SK-N-SH (cell line): ENCODE results near the gene MSTO1. TPM values are rescaled to one million over a fixed set of nuclear protein-coding genes. Genes with fewer than 3 reads are reported as not detected.

Experiments used
- CTCF ChIA-PET: fragments of 300-600, 350-600 bp; formaldehyde crosslinking; extraction: SDS; loops from one replicate; lab custom pipeline; 2021; lab: Yijun Ruan, JAX
- POLR2A ChIA-PET: fragments of 350-600 bp; sonication (Branson Sonifier 250); formaldehyde crosslinking; extraction: SDS; loops from one replicate; lab custom pipeline; 2020; ENCODE audit warnings: antibody characterized with exemption, inconsistent platforms; lab: Yijun Ruan, JAX
- DNase-seq: peaks from one replicate; pipeline ENCODE4 v3.0.0; 2012
- H2AFZ ChIP-seq: fragments of 200-600 bp; sonication (generic); 2 replicates; pipeline ENCODE4 v1.8.1; 2016; ENCODE audit warnings: antibody characterized with exemption, mild to moderate bottlenecking, low read depth
- H3F3A ChIP-seq: fragments of 200-600 bp; sonication (generic); replicated peaks from 2 replicates; pipeline ENCODE3; 2016; ENCODE audit warnings: antibody characterized with exemption, mild to moderate bottlenecking; ENCODE audit not compliant: insufficient read depth
- H3K27ac ChIP-seq, 2 experiments: fragments of 200-500 bp in 1 of 2; fragments of 200-600 bp in 1 of 2; sonication (Bioruptor generic) in 1 of 2; sonication (generic), shearing (Covaris generic) in 1 of 2; 2 replicates each; pipeline versions ENCODE4 v1.5.1 to v1.6.1; 2014 to 2016; ENCODE audit warnings: low read depth in 2 of 2, inconsistent platforms in 1 of 2, low read length in 1 of 2, mild to moderate bottlenecking in 1 of 2, mixed read lengths in 1 of 2
- H3K27me3 ChIP-seq: fragments of 200-600 bp; sonication (generic), shearing (Covaris generic); 2 replicates; pipeline ENCODE4 v1.6.1; 2016; ENCODE audit warnings: mixed run types; ENCODE audit not compliant: insufficient read depth
- H3K36me3 ChIP-seq, 2 experiments: fragments of 200-500 bp in 1 of 2; fragments of 200-600 bp in 1 of 2; sonication (Bioruptor generic) in 1 of 2; sonication (generic) in 1 of 2; replicated peaks in 1 of 2; 2 replicates each; pipeline versions ENCODE3 to v1.5.1; 2014 to 2016; ENCODE audit warnings: low read length in 1 of 2, mild to moderate bottlenecking in 1 of 2; ENCODE audit not compliant: insufficient read depth in 2 of 2, control insufficient read depth in 1 of 2
- H3K4me1 ChIP-seq, 2 experiments: fragments of 200-500 bp in 1 of 2; fragments of 200-600 bp in 1 of 2; sonication (Bioruptor generic) in 1 of 2; sonication (generic), shearing (Covaris generic) in 1 of 2; 2 replicates each; pipeline versions ENCODE4 v1.5.1 to v1.6.1; 2014 to 2016; ENCODE audit warnings: low read depth in 1 of 2, low read length in 1 of 2, mixed run types in 1 of 2; ENCODE audit not compliant: insufficient read depth in 2 of 2, control insufficient read depth in 1 of 2
- H3K4me2 ChIP-seq: fragments of 200-600 bp; sonication (generic), shearing (Covaris generic); 2 replicates; pipeline ENCODE4 v1.6.1; 2017; ENCODE audit warnings: mixed run types
- H3K4me3 ChIP-seq, 2 experiments: fragments of 200-500 bp in 1 of 2; fragments of 200-600 bp in 1 of 2; sonication (Bioruptor generic) in 1 of 2; sonication (generic), shearing (Covaris generic) in 1 of 2; 2 replicates each; pipeline versions ENCODE4 v1.5.1 to v1.8.1; 2014 to 2016; ENCODE audit warnings: low read depth in 2 of 2, inconsistent platforms in 1 of 2, low read length in 1 of 2, mild to moderate bottlenecking in 1 of 2, mixed read lengths in 1 of 2, moderate library complexity in 1 of 2
- H3K79me2 ChIP-seq: fragments of 200-600 bp; sonication (generic); 2 replicates; pipeline ENCODE4 v1.8.1; 2017; ENCODE audit warnings: mild to moderate bottlenecking; ENCODE audit not compliant: insufficient read depth
- H3K9ac ChIP-seq: fragments of 200-600 bp; sonication (generic); 2 replicates; pipeline ENCODE4 v1.6.1; 2017; ENCODE audit warnings: mixed run types
- H3K9me2 ChIP-seq: fragments of 200-600 bp; sonication (generic); 2 replicates; pipeline ENCODE4 v1.6.1; 2017; ENCODE audit warnings: mixed run types
- H3K9me3 ChIP-seq: fragments of 200-600 bp; sonication (generic); 2 replicates; pipeline ENCODE4 v1.6.1; 2017; ENCODE audit warnings: mixed run types, mild to moderate bottlenecking, moderate library complexity
- H4K20me1 ChIP-seq: fragments of 200-600 bp; sonication (generic); 2 replicates; pipeline ENCODE4 v1.6.1; 2017; ENCODE audit warnings: mild to moderate bottlenecking, mixed run types; ENCODE audit not compliant: insufficient read depth
- EP300 ChIP-seq, 2 experiments: IDR thresholded peaks; 2 replicates each; pipeline versions ENCODE4 v1.4.0 to v1.6.1; 2012; ENCODE audit warnings: borderline replicate concordance in 1 of 2, low read depth in 1 of 2, low read length in 1 of 2
- EZH2phosphoT487 ChIP-seq: fragments of 200-600 bp; sonication (generic); IDR thresholded peaks from 2 replicates; pipeline ENCODE4 v1.6.1; 2017; ENCODE audit warnings: low read depth, mixed run types, mild to moderate bottlenecking, antibody characterized with exemption, moderate library complexity, borderline replicate concordance
- FOSL2 ChIP-seq: IDR thresholded peaks from 2 replicates; pipeline ENCODE4 v1.4.0; 2012; ENCODE audit warnings: low read depth, mild to moderate bottlenecking, moderate library complexity, borderline replicate concordance
- FOXM1 ChIP-seq: IDR thresholded peaks from 2 replicates; pipeline ENCODE4 v1.4.0; 2012; ENCODE audit warnings: low read depth, mild to moderate bottlenecking
- GABPA ChIP-seq: IDR thresholded peaks from 2 replicates; pipeline ENCODE4 v1.4.0; 2012; ENCODE audit warnings: low read depth, mild to moderate bottlenecking
- GATA2 ChIP-seq: sonication (generic); formaldehyde crosslinking; IDR thresholded peaks from 2 replicates; pipeline ENCODE4 v1.5.0; 2020; ENCODE audit warnings: mild to moderate bottlenecking, missing genetic modification reagents
- MAX ChIP-seq: IDR thresholded peaks from 2 replicates; pipeline ENCODE4 v1.4.0; 2012; ENCODE audit warnings: low read depth
- NFIC ChIP-seq: IDR thresholded peaks from 2 replicates; pipeline ENCODE4 v1.4.0; 2012; ENCODE audit warnings: borderline replicate concordance
- NRF1 ChIP-seq: IDR thresholded peaks from 2 replicates; pipeline ENCODE4 v1.6.1; 2012; ENCODE audit warnings: low read depth, mild to moderate bottlenecking, low read length
- RAD21 ChIP-seq: IDR thresholded peaks from 2 replicates; pipeline ENCODE4 v1.6.1; 2012; ENCODE audit warnings: mild to moderate bottlenecking, low read length
- RCOR1 ChIP-seq: fragments of 150-350 bp; IDR thresholded peaks from 2 replicates; pipeline ENCODE4 v1.6.1; 2017; ENCODE audit warnings: antibody characterized with exemption, low read length
- SIN3A ChIP-seq: IDR thresholded peaks from 2 replicates; pipeline ENCODE4 v1.6.1; 2012; ENCODE audit warnings: low read depth, mild to moderate bottlenecking, low read length, moderate library complexity, borderline replicate concordance
- SMC3 ChIP-seq: IDR thresholded peaks from 2 replicates; pipeline ENCODE4 v1.6.1; 2012; ENCODE audit warnings: low read depth, low read length, improper control_type of control experiment
- TAF1 ChIP-seq: IDR thresholded peaks from 2 replicates; pipeline ENCODE4 v1.6.1; 2012; ENCODE audit warnings: low read depth, mild to moderate bottlenecking, low read length, moderate library complexity, borderline replicate concordance
- TCF12 ChIP-seq: IDR thresholded peaks from 2 replicates; pipeline ENCODE4 v1.4.0; 2012
- TEAD4 ChIP-seq: IDR thresholded peaks from 2 replicates; pipeline ENCODE4 v1.4.0; 2012; ENCODE audit warnings: mild to moderate bottlenecking, borderline replicate concordance; ENCODE audit not compliant: insufficient read depth
- YY1 ChIP-seq: IDR thresholded peaks from 2 replicates; pipeline ENCODE4 v1.4.0; 2012; ENCODE audit warnings: low read depth, mild to moderate bottlenecking
- WGBS: methylation state at CpG from one replicate; pipeline ENCODE4 v1.1.6; 2017; ENCODE audit warnings: low lambda C conversion rate; 5-methylcytosine and 5-hydroxymethylcytosine counted together
- polyA plus RNA-seq, 3 experiments: library from polyadenylated mRNA; depleted of rRNA; stranded (reverse); fragments of >200 nt; gene quantifications; 2 replicates each; pipeline ENCODE4 v1.2.3, GENCODE V29; 2012
- TF ChIP-seq, protein P1 (sequence below): IDR thresholded peaks from 2 replicates; pipeline ENCODE4; 2012
- TF ChIP-seq, protein P2 (sequence below): fragments of 150-350 bp; IDR thresholded peaks from 2 replicates; pipeline ENCODE4 v1.6.1; 2017; ENCODE audit warnings: antibody characterized with exemption, low read length, low read depth, borderline replicate concordance
- TF ChIP-seq, protein P3 (sequence below): fragments of 200-600 bp; sonication (generic); IDR thresholded peaks from 2 replicates; pipeline ENCODE4 v1.6.1; 2017; ENCODE audit warnings: antibody characterized with exemption, mild to moderate bottlenecking, moderate library complexity

Gene MSTO1
- polyA plus RNA-seq, 1 of the 3 experiments (the other 2 are of a cell fraction), result 22.4 TPM

GRCh38 chr1:155591770-155592169 lies 18.2 kb upstream of the MSTO1 start:
- H3K27me3 ChIP-seq, result no peaks in the 10 kb centered on the region
- H3K4me3 ChIP-seq, result no peak overlapping the region; a peak in 1 of 4 replicates
- CTCF ChIA-PET, result interaction anchor here (0.9 to 2.6 kb wide), 6 partner anchors 9 to 385 kb away, joined by 3 to 13 read pairs (median 4); partner anchors contain the start of gene THBS3
- WGBS, result 56% methylated on average over 6 of the region's 6 CpGs
- TF ChIP-seq NFIC (no peak), GABPA (no peak), MAX (no peak), RCOR1 (no peak), YY1 (no peak), TAF1 (no peak), TEAD4 (no peak), NRF1 (no peak), SMC3 (peak; percentile 43; the same call in 1 of the 2 replicates), GATA2 (CRISPR knock-in tag) (no peak), TCF12 (no peak), SIN3A (no peak), EZH2phosphoT487 (no peak), FOSL2 (no peak), EP300 (IDR thresholded peaks at IDR 0.05; ENCODE audit: borderline replicate concordance in 1 of 2, low read depth in 1 of 2, low read length in 1 of 2) (no peak), RAD21 (peak; percentile 73), FOXM1 (no peak)
- TF ChIP-seq, protein P1, sequence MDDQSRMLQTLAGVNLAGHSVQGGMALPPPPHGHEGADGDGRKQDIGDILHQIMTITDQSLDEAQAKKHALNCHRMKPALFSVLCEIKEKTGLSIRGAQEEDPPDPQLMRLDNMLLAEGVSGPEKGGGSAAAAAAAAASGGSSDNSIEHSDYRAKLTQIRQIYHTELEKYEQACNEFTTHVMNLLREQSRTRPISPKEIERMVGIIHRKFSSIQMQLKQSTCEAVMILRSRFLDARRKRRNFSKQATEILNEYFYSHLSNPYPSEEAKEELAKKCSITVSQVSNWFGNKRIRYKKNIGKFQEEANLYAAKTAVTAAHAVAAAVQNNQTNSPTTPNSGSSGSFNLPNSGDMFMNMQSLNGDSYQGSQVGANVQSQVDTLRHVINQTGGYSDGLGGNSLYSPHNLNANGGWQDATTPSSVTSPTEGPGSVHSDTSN, result no peak
- TF ChIP-seq, protein P2, sequence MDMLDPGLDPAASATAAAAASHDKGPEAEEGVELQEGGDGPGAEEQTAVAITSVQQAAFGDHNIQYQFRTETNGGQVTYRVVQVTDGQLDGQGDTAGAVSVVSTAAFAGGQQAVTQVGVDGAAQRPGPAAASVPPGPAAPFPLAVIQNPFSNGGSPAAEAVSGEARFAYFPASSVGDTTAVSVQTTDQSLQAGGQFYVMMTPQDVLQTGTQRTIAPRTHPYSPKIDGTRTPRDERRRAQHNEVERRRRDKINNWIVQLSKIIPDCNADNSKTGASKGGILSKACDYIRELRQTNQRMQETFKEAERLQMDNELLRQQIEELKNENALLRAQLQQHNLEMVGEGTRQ, result no peak
- TF ChIP-seq, protein P3, sequence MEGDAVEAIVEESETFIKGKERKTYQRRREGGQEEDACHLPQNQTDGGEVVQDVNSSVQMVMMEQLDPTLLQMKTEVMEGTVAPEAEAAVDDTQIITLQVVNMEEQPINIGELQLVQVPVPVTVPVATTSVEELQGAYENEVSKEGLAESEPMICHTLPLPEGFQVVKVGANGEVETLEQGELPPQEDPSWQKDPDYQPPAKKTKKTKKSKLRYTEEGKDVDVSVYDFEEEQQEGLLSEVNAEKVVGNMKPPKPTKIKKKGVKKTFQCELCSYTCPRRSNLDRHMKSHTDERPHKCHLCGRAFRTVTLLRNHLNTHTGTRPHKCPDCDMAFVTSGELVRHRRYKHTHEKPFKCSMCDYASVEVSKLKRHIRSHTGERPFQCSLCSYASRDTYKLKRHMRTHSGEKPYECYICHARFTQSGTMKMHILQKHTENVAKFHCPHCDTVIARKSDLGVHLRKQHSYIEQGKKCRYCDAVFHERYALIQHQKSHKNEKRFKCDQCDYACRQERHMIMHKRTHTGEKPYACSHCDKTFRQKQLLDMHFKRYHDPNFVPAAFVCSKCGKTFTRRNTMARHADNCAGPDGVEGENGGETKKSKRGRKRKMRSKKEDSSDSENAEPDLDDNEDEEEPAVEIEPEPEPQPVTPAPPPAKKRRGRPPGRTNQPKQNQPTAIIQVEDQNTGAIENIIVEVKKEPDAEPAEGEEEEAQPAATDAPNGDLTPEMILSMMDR, result peak; percentile 60
- no peak overlapping the region for H3K9ac ChIP-seq
- no peaks in the 10 kb centered on the region for H3F3A ChIP-seq
- H3K36me3 ChIP-seq, result no peaks in the 10 kb centered on the region
- H3K4me2 ChIP-seq, result no peak overlapping the region
- no peaks in the 10 kb centered on the region for H4K20me1 ChIP-seq
- H3K9me3 ChIP-seq, result no peaks in the 10 kb centered on the region
- peak; percentile 50 for DNase-seq
- H3K79me2 ChIP-seq, result no peaks in the 10 kb centered on the region
- no peaks in the 10 kb centered on the region; a peak in 1 of 4 replicates for H3K4me1 ChIP-seq
- no peaks in the 10 kb centered on the region for H3K9me2 ChIP-seq
- H3K27ac ChIP-seq, result no peak overlapping the region
- POLR2A ChIA-PET, result no interaction called here
- no peak overlapping the region for H2AFZ ChIP-seq
